SK-N-SH (cell line): ENCODE measurements around the gene MAN1A1. TPM values are rescaled to one million over a fixed set of nuclear protein-coding genes. Genes with fewer than 3 reads are reported as not detected.

ENCODE experiments used
- CTCF ChIA-PET: fragments of 300-600, 350-600 bp; formaldehyde crosslinking; extraction: SDS; loops from one replicate; lab custom pipeline; 2021; lab: Yijun Ruan, JAX
- POLR2A ChIA-PET: fragments of 350-600 bp; sonication (Branson Sonifier 250); formaldehyde crosslinking; extraction: SDS; loops from one replicate; lab custom pipeline; 2020; ENCODE audit warnings: antibody characterized with exemption, inconsistent platforms; lab: Yijun Ruan, JAX
- DNase-seq: peaks from one replicate; pipeline ENCODE4 v3.0.0; 2012
- H2AFZ ChIP-seq: fragments of 200-600 bp; sonication (generic); 2 replicates; pipeline ENCODE4 v1.8.1; 2016; ENCODE audit warnings: antibody characterized with exemption, mild to moderate bottlenecking, low read depth
- H3F3A ChIP-seq: fragments of 200-600 bp; sonication (generic); replicated peaks from 2 replicates; pipeline ENCODE3; 2016; ENCODE audit warnings: antibody characterized with exemption, mild to moderate bottlenecking; ENCODE audit not compliant: insufficient read depth
- H3K27ac ChIP-seq, 2 experiments: fragments of 200-500 bp in 1 of 2; fragments of 200-600 bp in 1 of 2; sonication (Bioruptor generic) in 1 of 2; sonication (generic), shearing (Covaris generic) in 1 of 2; 2 replicates each; pipeline versions ENCODE4 v1.5.1 to v1.6.1; 2014 to 2016; ENCODE audit warnings: low read depth in 2 of 2, inconsistent platforms in 1 of 2, low read length in 1 of 2, mild to moderate bottlenecking in 1 of 2, mixed read lengths in 1 of 2
- H3K27me3 ChIP-seq: fragments of 200-600 bp; sonication (generic), shearing (Covaris generic); 2 replicates; pipeline ENCODE4 v1.6.1; 2016; ENCODE audit warnings: mixed run types; ENCODE audit not compliant: insufficient read depth
- H3K36me3 ChIP-seq, 2 experiments: fragments of 200-500 bp in 1 of 2; fragments of 200-600 bp in 1 of 2; sonication (Bioruptor generic) in 1 of 2; sonication (generic) in 1 of 2; replicated peaks in 1 of 2; 2 replicates each; pipeline versions ENCODE3 to v1.5.1; 2014 to 2016; ENCODE audit warnings: low read length in 1 of 2, mild to moderate bottlenecking in 1 of 2; ENCODE audit not compliant: insufficient read depth in 2 of 2, control insufficient read depth in 1 of 2
- H3K4me1 ChIP-seq, 2 experiments: fragments of 200-500 bp in 1 of 2; fragments of 200-600 bp in 1 of 2; sonication (Bioruptor generic) in 1 of 2; sonication (generic), shearing (Covaris generic) in 1 of 2; 2 replicates each; pipeline versions ENCODE4 v1.5.1 to v1.6.1; 2014 to 2016; ENCODE audit warnings: low read depth in 1 of 2, low read length in 1 of 2, mixed run types in 1 of 2; ENCODE audit not compliant: insufficient read depth in 2 of 2, control insufficient read depth in 1 of 2
- H3K4me2 ChIP-seq: fragments of 200-600 bp; sonication (generic), shearing (Covaris generic); 2 replicates; pipeline ENCODE4 v1.6.1; 2017; ENCODE audit warnings: mixed run types
- H3K4me3 ChIP-seq, 2 experiments: fragments of 200-500 bp in 1 of 2; fragments of 200-600 bp in 1 of 2; sonication (Bioruptor generic) in 1 of 2; sonication (generic), shearing (Covaris generic) in 1 of 2; 2 replicates each; pipeline versions ENCODE4 v1.5.1 to v1.8.1; 2014 to 2016; ENCODE audit warnings: low read depth in 2 of 2, inconsistent platforms in 1 of 2, low read length in 1 of 2, mild to moderate bottlenecking in 1 of 2, mixed read lengths in 1 of 2, moderate library complexity in 1 of 2
- H3K79me2 ChIP-seq: fragments of 200-600 bp; sonication (generic); 2 replicates; pipeline ENCODE4 v1.8.1; 2017; ENCODE audit warnings: mild to moderate bottlenecking; ENCODE audit not compliant: insufficient read depth
- H3K9ac ChIP-seq: fragments of 200-600 bp; sonication (generic); 2 replicates; pipeline ENCODE4 v1.6.1; 2017; ENCODE audit warnings: mixed run types
- H3K9me2 ChIP-seq: fragments of 200-600 bp; sonication (generic); 2 replicates; pipeline ENCODE4 v1.6.1; 2017; ENCODE audit warnings: mixed run types
- H3K9me3 ChIP-seq: fragments of 200-600 bp; sonication (generic); 2 replicates; pipeline ENCODE4 v1.6.1; 2017; ENCODE audit warnings: mixed run types, mild to moderate bottlenecking, moderate library complexity
- H4K20me1 ChIP-seq: fragments of 200-600 bp; sonication (generic); 2 replicates; pipeline ENCODE4 v1.6.1; 2017; ENCODE audit warnings: mild to moderate bottlenecking, mixed run types; ENCODE audit not compliant: insufficient read depth
- CHD2 ChIP-seq: fragments of 150-350 bp; IDR thresholded peaks from 2 replicates; pipeline ENCODE4 v1.6.1; 2018; ENCODE audit warnings: low read length; ENCODE audit not compliant: partially characterized antibody
- CTCF ChIP-seq: fragments of 200-600 bp; sonication (generic); IDR thresholded peaks from 2 replicates; pipeline ENCODE4 v1.6.1; 2017; ENCODE audit warnings: antibody characterized with exemption, mild to moderate bottlenecking, moderate library complexity
- EZH2phosphoT487 ChIP-seq: fragments of 200-600 bp; sonication (generic); IDR thresholded peaks from 2 replicates; pipeline ENCODE4 v1.6.1; 2017; ENCODE audit warnings: low read depth, mixed run types, mild to moderate bottlenecking, antibody characterized with exemption, moderate library complexity, borderline replicate concordance
- GABPA ChIP-seq: IDR thresholded peaks from 2 replicates; pipeline ENCODE4 v1.4.0; 2012; ENCODE audit warnings: low read depth, mild to moderate bottlenecking
- IRF3 ChIP-seq: fragments of 150-350 bp; IDR thresholded peaks from 2 replicates; pipeline ENCODE4 v1.6.1; 2016; ENCODE audit warnings: mild to moderate bottlenecking, low read depth, low read length
- NFIC ChIP-seq: IDR thresholded peaks from 2 replicates; pipeline ENCODE4 v1.4.0; 2012; ENCODE audit warnings: borderline replicate concordance
- PBX3 ChIP-seq: IDR thresholded peaks from 2 replicates; pipeline ENCODE4; 2012
- POLR2AphosphoS5 ChIP-seq: IDR thresholded peaks from 2 replicates; pipeline ENCODE4 v1.6.1; 2012; ENCODE audit warnings: low read depth, low read length
- RAD21 ChIP-seq: IDR thresholded peaks from 2 replicates; pipeline ENCODE4 v1.6.1; 2012; ENCODE audit warnings: mild to moderate bottlenecking, low read length
- REST ChIP-seq: IDR thresholded peaks from 2 replicates; pipeline ENCODE4 v1.6.1; 2012; ENCODE audit warnings: mild to moderate bottlenecking, low read depth, low read length, moderate library complexity
- RFX5 ChIP-seq: IDR thresholded peaks from 2 replicates; pipeline ENCODE4 v1.6.1; 2012; ENCODE audit warnings: mild to moderate bottlenecking, improper control_type of control experiment, low read length
- SMC3 ChIP-seq: IDR thresholded peaks from 2 replicates; pipeline ENCODE4 v1.6.1; 2012; ENCODE audit warnings: low read depth, low read length, improper control_type of control experiment
- TAF1 ChIP-seq: IDR thresholded peaks from 2 replicates; pipeline ENCODE4 v1.6.1; 2012; ENCODE audit warnings: low read depth, mild to moderate bottlenecking, low read length, moderate library complexity, borderline replicate concordance
- TCF12 ChIP-seq: IDR thresholded peaks from 2 replicates; pipeline ENCODE4 v1.4.0; 2012
- TEAD4 ChIP-seq: IDR thresholded peaks from 2 replicates; pipeline ENCODE4 v1.4.0; 2012; ENCODE audit warnings: mild to moderate bottlenecking, borderline replicate concordance; ENCODE audit not compliant: insufficient read depth
- USF2 ChIP-seq: fragments of 150-350 bp; IDR thresholded peaks from 2 replicates; pipeline ENCODE4 v1.6.1; 2017; ENCODE audit warnings: antibody characterized with exemption, low read length, low read depth, borderline replicate concordance
- WGBS: methylation state at CpG from one replicate; pipeline ENCODE4 v1.1.6; 2017; ENCODE audit warnings: low lambda C conversion rate; 5-methylcytosine and 5-hydroxymethylcytosine counted together
- polyA plus RNA-seq, 3 experiments: library from polyadenylated mRNA; depleted of rRNA; stranded (reverse); fragments of >200 nt; gene quantifications; 2 replicates each; pipeline ENCODE4 v1.2.3, GENCODE V29; 2012

MAN1A1 gene
- polyA plus RNA-seq, 1 of the 3 experiments (the other 2 are of a cell fraction) = 28.0 TPM

GRCh38 chr6:119333707-119334295, 15.8 kb downstream of the MAN1A1 start:
- ChIA-PET POLR2A (no interaction called here), CTCF (interaction anchor here (0.7 to 3.3 kb wide), 14 partner anchors 8 to 1492 kb away, joined by 3 to 20 read pairs (median 3); no protein-coding TSS in a partner anchor)
- Histone ChIP-seq H3K4me1 (peaks cover 0 to 23% of the 10 kb centered on the region in 2 experiments; a peak in 2 of 4 replicates), H3K36me3 (peaks cover 0 to 18% of the 10 kb centered on the region in 2 experiments), H2AFZ (no peak overlapping the region), H3K27ac (peak overlapping the region in 1 of 2 experiments; percentile 64; a peak in 1 of 4 replicates), H3K27me3 (no peaks in the 10 kb centered on the region), H3K79me2 (peaks cover 6% of the 10 kb centered on the region; the same call in 1 of the 2 replicates), H3K4me3 (no peak overlapping the region), H3K9me3 (no peaks in the 10 kb centered on the region), H3F3A (peaks cover 3% of the 10 kb centered on the region), H4K20me1 (peaks cover 17% of the 10 kb centered on the region; the same call in 1 of the 2 replicates), H3K9me2 (no peaks in the 10 kb centered on the region), H3K4me2 (no peak overlapping the region), H3K9ac (no peak overlapping the region)
- peak; percentile 22 for DNase-seq
- 90% methylated on average over 3 of the region's 3 CpGs for WGBS
- no peak for TF ChIP-seq RFX5
- peak; percentile 45 for TF ChIP-seq CTCF
- TF ChIP-seq RAD21 = peak; percentile 68
- TF ChIP-seq SMC3 = peak; percentile 20; the same call in 1 of the 2 replicates

GRCh38 chr6:119333063-119333609, 16.4 kb downstream of the MAN1A1 start:
- peaks cover 0 to 30% of the 10 kb centered on the region in 2 experiments; a peak in 2 of 4 replicates for H3K4me1 ChIP-seq
- H3K9me3 ChIP-seq = no peaks in the 10 kb centered on the region
- H3K4me2 ChIP-seq = no peak overlapping the region
- H3K9me2 ChIP-seq = no peaks in the 10 kb centered on the region
- no peak overlapping the region for H3K27ac ChIP-seq
- no peak overlapping the region for H3K9ac ChIP-seq
- DNase-seq = no peak
- no peak overlapping the region for H3K4me3 ChIP-seq
- H3K36me3 ChIP-seq = peaks cover 0 to 12% of the 10 kb centered on the region in 2 experiments
- H4K20me1 ChIP-seq = peaks cover 17% of the 10 kb centered on the region; the same call in 1 of the 2 replicates
- H3K79me2 ChIP-seq = peaks cover 6% of the 10 kb centered on the region; the same call in 1 of the 2 replicates
- ChIA-PET CTCF (interaction anchor here (0.8 to 3.3 kb wide), 8 partner anchors 11 to 202 kb away, joined by 3 to 20 read pairs (median 6); no protein-coding TSS in a partner anchor), POLR2A (no interaction called here)
- no peaks in the 10 kb centered on the region for H3K27me3 ChIP-seq
- no peak overlapping the region for H2AFZ ChIP-seq
- 86% methylated on average over 5 of the region's 5 CpGs for WGBS
- peaks cover 3% of the 10 kb centered on the region for H3F3A ChIP-seq
- TF ChIP-seq CHD2 (no peak), GABPA (no peak), TEAD4 (no peak), NFIC (no peak), IRF3 (no peak), POLR2AphosphoS5 (no peak), USF2 (no peak), PBX3 (no peak), TAF1 (no peak), EZH2phosphoT487 (no peak), REST (no peak), TCF12 (no peak)
